ENCODE data around the gene AATF.

Gene AATF

GRCh38 chr17:37086948-37087347, 138.2 kb downstream of the AATF start:
- DNase-seq, result no peak

- DNase-seq, result no peak
These were observed 138.9 kb downstream of the AATF start for GRCh38 chr17:37087683-37088082.

- no peak for DNase-seq
These were observed 139.7 kb downstream of the AATF start for GRCh38 chr17:37088459-37088858.

- no peak for DNase-seq
These were observed 140.2 kb downstream of the AATF start for GRCh38 chr17:37088913-37089312.

- no peak for DNase-seq
These were observed 141.2 kb downstream of the AATF start for GRCh38 chr17:37089956-37090355.

- no peak for DNase-seq
These were observed 142.2 kb downstream of the AATF start for GRCh38 chr17:37090941-37091340.

GRCh38 chr17:37092071-37092470, 143.3 kb downstream of the AATF start:
- DNase-seq, result no peak

GRCh38 chr17:37092701-37093100, 143.9 kb downstream of the AATF start:
- no peak for DNase-seq

GRCh38 chr17:37094391-37094790, 145.6 kb downstream of the AATF start:
- no peak for DNase-seq

- no peak for DNase-seq
These were observed 147.3 kb downstream of the AATF start for GRCh38 chr17:37096071-37096470.

- DNase-seq, result no peak
These were observed 148.4 kb downstream of the AATF start for GRCh38 chr17:37097154-37097553.

GRCh38 chr17:37098152-37098551, 149.4 kb downstream of the AATF start:
- DNase-seq, result no peak

GRCh38 chr17:37098910-37099664, 150.3 kb downstream of the AATF start:
- no peak for DNase-seq

- DNase-seq, result no peak
These were observed 151.5 kb downstream of the AATF start for GRCh38 chr17:37100231-37100630.

- no peak for DNase-seq
These were observed 152.6 kb downstream of the AATF start for GRCh38 chr17:37101306-37101705.

- no peak for DNase-seq
These were observed 154.5 kb downstream of the AATF start for GRCh38 chr17:37103231-37103630.

- DNase-seq, result no peak
These were observed 157.3 kb downstream of the AATF start for GRCh38 chr17:37106049-37106448.
